UCSD-AML1 (cell line): ENCODE measurements around the gene MTFMT.
"Not testable (repeated sequence)": the region's sequence is repeated elsewhere in the genome, so short reads cannot be mapped to it uniquely, and the experiment has no call there.

Source experiments
- DNase-seq: peaks from one replicate; lab custom pipeline; 2025; ENCODE audit not compliant: unreplicated experiment; lab: John Stamatoyannopoulos, UW

The MTFMT gene

DNA sequence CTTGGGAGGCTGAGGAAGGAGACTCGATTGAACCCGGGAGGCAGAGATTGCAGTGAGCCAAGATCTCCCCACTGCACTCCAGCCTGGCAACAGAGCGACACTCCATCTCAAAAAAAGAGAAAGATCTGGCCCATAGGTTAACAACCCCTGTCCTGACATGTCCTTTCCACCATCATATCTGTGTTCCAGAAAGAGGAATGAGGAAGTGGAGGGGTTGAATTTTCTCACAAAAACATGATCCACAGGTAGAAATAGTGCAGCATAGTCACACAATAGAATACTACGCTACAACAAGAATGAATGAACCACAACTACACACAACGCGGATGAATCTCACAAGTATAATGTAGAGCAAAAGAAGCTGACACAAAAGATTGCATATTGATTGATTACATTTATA, 11.0 kb upstream of the MTFMT start:
- DNase-seq, result no peak

GRCh38 chr15:65038836-65039235, 9.4 kb upstream of the MTFMT start:
- DNase-seq, result no peak

GRCh38 chr15:65038428-65038827, 9.0 kb upstream of the MTFMT start:
- no peak for DNase-seq

GRCh38 chr15:65037309-65037708, 7.9 kb upstream of the MTFMT start:
- no peak for DNase-seq

DNA sequence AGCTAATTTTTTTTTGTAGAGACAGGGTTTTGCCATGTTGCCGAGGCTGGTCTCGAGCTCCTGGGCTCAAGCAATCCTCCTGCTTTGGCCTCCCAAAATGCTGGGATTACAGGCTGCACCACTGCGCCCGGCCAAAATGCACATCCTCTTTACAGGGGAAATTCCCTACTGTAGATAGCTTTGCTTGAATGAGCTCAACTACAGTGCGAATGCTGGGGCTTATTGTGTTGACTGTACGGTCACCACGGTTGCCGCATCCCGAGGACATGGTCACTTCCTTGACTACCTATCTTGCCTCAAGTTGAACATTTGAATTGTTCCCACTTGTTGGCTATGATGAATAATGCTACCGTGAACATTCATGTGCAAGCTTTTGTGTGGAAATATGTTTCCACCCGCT, 5.3 kb upstream of the MTFMT start:
- no peak for DNase-seq

DNA sequence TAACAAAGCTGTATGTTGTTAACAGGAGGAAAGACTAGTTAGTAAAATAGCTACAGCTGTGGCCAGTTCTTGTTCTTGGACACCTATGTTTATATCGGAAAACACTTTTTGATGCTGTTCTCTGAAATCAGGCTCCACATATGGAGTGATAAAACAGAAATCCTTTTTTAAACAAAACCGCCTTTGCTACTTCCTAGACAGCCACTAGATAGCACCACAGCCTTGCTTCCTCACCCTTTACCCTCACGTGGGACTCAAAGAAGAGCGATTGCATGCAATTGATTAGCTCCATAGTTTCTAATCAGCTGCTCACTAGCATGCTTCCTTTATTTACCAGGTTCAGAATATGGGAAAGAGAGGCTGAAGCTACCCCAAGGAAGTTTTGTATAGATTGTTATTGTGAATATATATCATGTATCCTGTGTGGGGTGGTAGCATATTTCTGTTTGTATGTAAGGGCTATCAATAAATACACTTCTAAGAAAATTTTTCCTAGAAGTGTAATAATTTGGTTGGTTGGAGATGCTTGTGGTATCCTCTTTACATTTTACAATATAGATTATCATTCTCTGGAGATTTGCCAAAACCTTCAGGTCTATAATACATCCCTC, 4.3 kb upstream of the MTFMT start:
- DNase-seq, result no peak

DNA sequence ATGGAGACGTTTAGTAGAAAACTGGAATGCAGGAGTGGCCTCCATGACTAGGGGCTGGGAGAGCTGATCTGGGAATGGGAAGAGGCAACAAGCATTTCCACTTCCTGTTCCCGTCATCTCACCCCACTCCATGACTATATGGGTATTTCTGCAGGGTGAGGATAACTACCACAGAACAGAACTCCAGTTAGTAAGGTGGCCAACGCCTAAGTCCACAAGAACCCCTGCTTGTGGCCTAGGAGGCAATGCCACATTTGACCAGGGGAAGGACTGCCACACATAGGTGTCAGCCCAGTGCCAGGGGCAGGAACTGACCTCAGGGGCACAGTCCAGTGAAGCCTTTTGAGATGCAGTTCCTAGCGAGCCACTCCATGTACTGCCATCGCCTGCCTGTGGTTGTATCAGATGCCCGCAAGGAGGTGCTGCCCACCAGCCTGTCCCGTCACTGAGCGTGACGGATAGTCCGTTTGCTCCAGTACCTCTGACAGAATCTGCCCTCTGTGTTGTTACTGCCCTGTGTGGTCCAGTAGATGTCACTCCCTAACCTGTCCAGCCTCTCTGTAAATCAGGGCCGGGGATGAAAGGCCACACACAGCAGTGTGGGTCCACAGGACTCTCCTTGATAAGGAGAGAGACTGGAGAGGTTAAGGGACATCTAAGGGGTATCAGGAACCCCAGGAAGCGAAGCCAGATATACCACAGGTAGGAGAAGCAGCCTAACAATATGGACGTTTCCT, 3.5 kb upstream of the MTFMT start:
- DNase-seq, result no peak

DNA sequence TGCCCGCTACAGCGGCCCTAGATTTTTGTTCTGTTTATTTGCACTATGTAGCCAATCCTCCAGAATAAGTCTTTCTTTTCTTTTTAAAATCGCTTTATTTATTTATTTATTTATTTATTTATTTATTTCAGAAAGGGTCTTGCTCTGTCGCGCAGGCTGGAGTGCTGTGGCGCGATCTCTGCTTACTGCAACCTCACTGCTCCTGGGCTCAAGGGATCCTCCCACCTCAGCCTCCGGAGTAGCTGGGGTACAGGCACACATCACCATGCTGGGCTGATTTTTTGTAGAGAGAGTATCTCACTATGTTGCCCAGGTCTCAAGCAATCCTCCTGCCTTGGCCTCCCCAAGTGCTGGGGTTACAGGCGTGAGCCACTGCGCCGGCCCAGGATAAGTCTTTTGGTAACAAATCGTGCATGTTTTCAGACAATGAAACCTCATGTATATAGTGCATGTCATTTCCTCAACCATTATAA, 333 bp upstream of the MTFMT start:
- DNase-seq, result no peak

- no peak for DNase-seq
Observed at GRCh38 chr15:65028338-65028737, 1.1 kb downstream of the MTFMT start.

GRCh38 chr15:65027593-65027992, 1.8 kb downstream of the MTFMT start:
- no peak for DNase-seq

DNA sequence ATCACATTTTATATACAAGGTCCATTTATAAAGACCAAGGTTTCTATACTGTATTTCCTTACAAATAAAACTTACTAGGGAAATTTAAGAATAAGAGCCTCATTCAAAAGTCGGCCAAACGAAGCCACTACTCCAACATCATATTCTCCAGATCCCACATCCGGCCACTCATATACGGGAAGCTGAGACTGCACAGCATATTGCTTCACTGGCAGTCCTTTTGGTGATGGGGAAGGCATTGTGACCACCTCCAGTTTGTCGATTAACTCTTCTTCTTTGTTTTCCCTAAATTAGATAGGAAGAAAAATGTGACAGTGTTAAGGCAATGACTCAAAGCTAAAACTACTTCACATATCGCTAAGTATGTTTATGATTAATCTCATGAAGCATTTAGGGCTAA, 2.7 kb downstream of the MTFMT start:
- no peak for DNase-seq

GRCh38 chr15:65021488-65021887, 8.0 kb downstream of the MTFMT start:
- no peak for DNase-seq

DNA sequence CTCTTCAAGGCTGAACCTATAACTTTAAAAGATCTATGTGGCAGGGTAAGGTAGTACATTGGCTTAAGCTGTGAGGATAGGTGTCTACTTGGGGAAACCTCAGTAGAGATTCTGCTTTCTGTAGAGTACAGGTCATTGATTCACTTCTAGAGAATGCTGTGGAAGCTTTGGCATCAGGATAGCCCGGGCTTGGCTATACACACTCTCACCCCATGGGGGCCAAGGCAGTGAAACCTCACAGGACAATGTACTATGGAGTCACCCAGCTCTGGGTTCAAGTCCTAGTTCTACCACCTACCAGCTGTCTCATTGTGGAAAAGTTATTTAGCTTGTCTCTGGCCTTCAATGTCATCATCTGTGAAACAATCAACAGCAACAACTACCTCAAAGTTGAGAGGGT, 9.0 kb downstream of the MTFMT start:
- no peak for DNase-seq

- not testable (repeated sequence) for DNase-seq
Observed at GRCh38 chr15:65011198-65011597, 18.2 kb downstream of the MTFMT start.

DNA sequence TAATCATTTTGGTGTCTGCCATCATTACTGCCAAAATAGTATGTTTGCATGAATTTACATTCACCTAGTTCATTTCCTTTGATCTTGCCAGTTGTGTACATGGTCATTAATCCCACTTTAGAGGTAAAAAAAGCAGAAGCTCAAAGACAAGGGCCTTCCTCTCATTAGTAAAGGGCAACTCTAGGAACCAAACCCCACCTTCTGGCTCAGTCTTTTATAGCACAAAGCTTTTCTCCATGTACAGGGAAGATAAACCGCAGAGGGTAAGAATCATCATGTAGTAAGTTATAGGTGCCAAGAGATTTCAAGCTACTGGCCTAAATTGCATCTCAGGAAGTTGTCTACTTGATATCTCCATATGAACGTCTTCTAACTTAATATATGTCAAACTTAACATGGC, 20.5 kb downstream of the MTFMT start:
- DNase-seq, result no peak

GRCh38 chr15:65006876-65007275, 22.6 kb downstream of the MTFMT start:
- no peak for DNase-seq

DNA sequence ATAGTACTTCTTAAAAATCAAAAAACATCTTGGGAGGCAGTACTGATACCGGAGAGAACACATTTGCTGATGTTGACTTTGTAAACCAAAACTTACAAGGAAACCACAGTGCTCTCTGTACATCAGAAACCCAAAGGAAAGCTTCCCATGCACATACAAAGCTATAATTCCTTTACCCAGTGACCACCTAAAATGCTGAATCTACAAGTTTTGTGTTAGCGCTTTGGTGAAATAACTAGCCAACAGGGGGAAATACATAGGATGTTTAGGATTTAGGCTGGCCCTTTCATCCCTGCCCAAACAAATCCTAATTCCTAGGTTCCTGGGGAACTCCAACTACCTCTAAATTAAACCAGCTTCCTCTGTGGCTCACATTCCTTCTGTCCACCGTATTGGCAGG, 24.4 kb downstream of the MTFMT start:
- no peak for DNase-seq

GRCh38 chr15:64997745-64998375, 31.6 kb downstream of the MTFMT start:
- no peak for DNase-seq

DNA sequence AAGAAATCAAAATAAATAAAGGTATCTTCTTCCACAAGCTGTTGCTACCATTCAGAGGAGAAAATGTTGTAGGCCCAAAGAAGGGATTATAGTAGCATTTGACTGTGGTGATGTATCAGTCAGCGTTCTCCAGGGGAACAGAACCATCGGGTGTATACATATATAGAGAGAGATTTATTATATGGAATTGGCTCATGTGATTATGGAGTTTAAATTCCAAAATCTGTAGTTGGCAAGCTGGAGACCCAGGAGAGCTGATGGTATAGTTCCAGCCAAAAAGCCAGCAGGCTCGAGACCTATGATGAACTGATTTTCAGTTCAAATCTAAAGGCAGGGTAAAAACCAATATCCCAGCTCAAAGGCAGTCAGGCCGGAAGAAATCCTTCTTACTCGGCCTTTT, 32.4 kb downstream of the MTFMT start:
- DNase-seq, result no peak

DNA sequence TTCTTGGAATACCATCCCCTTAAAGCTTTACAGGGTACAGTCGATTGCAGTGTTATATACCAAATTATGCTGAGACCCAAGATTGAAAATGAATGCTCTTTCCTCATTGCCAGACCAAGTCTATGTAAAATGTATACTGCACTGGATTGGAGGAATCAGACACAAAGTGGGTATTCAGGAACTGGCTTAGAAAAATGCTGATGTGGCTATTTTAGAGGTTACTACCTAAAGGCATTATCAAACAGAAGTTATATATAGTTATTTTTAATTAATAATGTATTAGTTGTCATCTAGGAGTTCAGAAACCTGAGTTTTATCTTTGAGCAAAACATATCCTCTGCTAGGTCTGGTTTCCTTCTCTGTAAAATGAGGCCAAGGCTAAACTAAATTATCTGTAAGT, 36.1 kb downstream of the MTFMT start:
- DNase-seq, result no peak

GRCh38 chr15:64991536-64992135, 37.8 kb downstream of the MTFMT start:
- no peak for DNase-seq

DNA sequence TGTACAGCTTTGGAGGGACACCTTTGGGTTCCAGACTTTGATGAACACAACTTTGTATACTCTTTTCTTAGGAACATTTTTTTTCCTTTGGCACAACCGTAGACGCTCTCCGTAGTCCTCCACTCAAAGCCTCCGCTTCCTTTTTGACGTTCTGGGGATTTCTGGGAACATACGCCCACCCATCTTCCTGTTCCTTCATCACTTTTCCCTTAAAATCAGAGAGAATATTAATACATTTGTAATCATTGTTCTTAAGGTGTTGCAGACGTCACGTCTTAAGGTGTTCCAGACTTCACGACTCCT, 39.3 kb downstream of the MTFMT start:
- DNase-seq, result no peak
